HepG2 (cell line): ENCODE data around the gene RAD51C. TPM values are rescaled to one million over a fixed set of nuclear protein-coding genes. Genes with fewer than 3 reads are reported as not detected.

Source experiments
- ATAC-seq: fragments of 200-7000 bp; cut with Tn5 transposase; 3 replicates; pipeline ENCODE4 v1.9.1; 2020; ENCODE audit warnings: mild to moderate bottlenecking, moderate library complexity
- BruUV-seq: library from RNA; stranded (reverse); fragments of 400-500 nt; replicated peaks from 2 replicates; lab custom pipeline; 2021; lab: Mats Ljungman, UMichigan
- CTCF ChIA-PET: fragments of 300-600 bp; formaldehyde crosslinking; extraction: SDS; loops from one replicate; lab custom pipeline; 2021; ENCODE audit warnings: low total read pairs, inconsistent platforms, low intra/inter-chr PET ratio; lab: Yijun Ruan, JAX
- POLR2A ChIA-PET: fragments of 350-600 bp; sonication (Branson Sonifier 250); formaldehyde crosslinking; loops from one replicate; lab custom pipeline; 2020; ENCODE audit warnings: antibody characterized with exemption, inconsistent platforms; lab: Yijun Ruan, JAX
- DNase-seq: peaks from one replicate; pipeline ENCODE4 v3.0.0-alpha.2; 2015; ENCODE audit warnings: low spot score
- FAIRE-seq: peaks from 3 replicates; lab custom pipeline; 2011; peaks lifted over from hg19 to GRCh38; lab: Jason Lieb, UNC
- H2AFZ ChIP-seq: one replicate; pipeline ENCODE4 v1.6.1; 2011; ENCODE audit warnings: low read length, inconsistent platforms
- H3K27ac ChIP-seq: fragments of 300-600 bp; 3 replicates; pipeline ENCODE4 v1.8.0; 2011; ENCODE audit warnings: mixed run types, mild to moderate bottlenecking, mixed read lengths, low read length, inconsistent platforms; ENCODE audit not compliant: insufficient read depth; ENCODE audit errors: extremely low read length
- H3K27me3 ChIP-seq, 2 experiments: fragments of 200-600 bp in 1 of 2; 2 replicates in 1 of 2; 3 replicates in 1 of 2; pipeline versions ENCODE4 v1.6.0 to v1.8.0; 2011; ENCODE audit warnings: low read length in 2 of 2, mild to moderate bottlenecking in 2 of 2, moderate library complexity in 2 of 2, inconsistent platforms in 1 of 2; ENCODE audit not compliant: insufficient read depth in 2 of 2, control insufficient read depth in 1 of 2
- H3K36me3 ChIP-seq, 2 experiments: fragments of 200-600 bp in 1 of 2; replicated peaks in 1 of 2; 2 replicates in 1 of 2; 3 replicates in 1 of 2; pipeline versions ENCODE4 v1.5.1 to v1.8.0; 2011; ENCODE audit warnings: low read length in 2 of 2, inconsistent platforms in 1 of 2; ENCODE audit not compliant: insufficient read depth in 2 of 2, control insufficient read depth in 1 of 2
- H3K4me1 ChIP-seq: 2 replicates; pipeline ENCODE4 v1.5.1; 2012; ENCODE audit warnings: low read length, inconsistent platforms; ENCODE audit not compliant: insufficient read depth
- H3K4me2 ChIP-seq: 2 replicates; pipeline ENCODE4 v1.6.0; 2011; ENCODE audit warnings: low read depth, low read length, inconsistent platforms
- H3K4me3 ChIP-seq, 3 experiments: fragments of 200-600 bp in 1 of 3; sonication (generic), shearing (Covaris generic) in 1 of 3; replicated peaks in 1 of 3; 2 replicates each; pipeline ENCODE4 v1.5.1; 2011 to 2016; ENCODE audit warnings: low read length in 3 of 3, inconsistent platforms in 2 of 3, low read depth in 2 of 3, mild to moderate bottlenecking in 2 of 3, control low read depth in 1 of 3, mixed read lengths in 1 of 3; ENCODE audit not compliant: insufficient read depth in 1 of 3
- H3K79me2 ChIP-seq: one replicate; pipeline ENCODE4 v1.6.1; 2011; ENCODE audit warnings: low read length, inconsistent platforms; ENCODE audit not compliant: insufficient read depth
- H3K9ac ChIP-seq: 2 replicates; pipeline ENCODE4 v1.6.0; 2011; ENCODE audit warnings: mild to moderate bottlenecking, low read depth, low read length, inconsistent platforms; ENCODE audit not compliant: insufficient read depth
- H3K9me3 ChIP-seq: 2 replicates; pipeline ENCODE4 v1.5.1; 2012; ENCODE audit warnings: mild to moderate bottlenecking, low read length
- H4K20me1 ChIP-seq: 2 replicates; pipeline ENCODE4 v1.6.0; 2011; ENCODE audit warnings: inconsistent platforms, mild to moderate bottlenecking, low read length, moderate library complexity; ENCODE audit not compliant: insufficient read depth
- ATF5 ChIP-seq: sonication (generic); formaldehyde crosslinking; IDR thresholded peaks from 2 replicates; pipeline ENCODE4 v1.4.0; 2020; ENCODE audit warnings: mild to moderate bottlenecking, low read depth, missing genetic modification reagents
- FOXJ3 ChIP-seq: sonication (generic); formaldehyde crosslinking; IDR thresholded peaks from 2 replicates; pipeline ENCODE4 v1.4.0; 2020; ENCODE audit warnings: missing genetic modification reagents, mild to moderate bottlenecking, borderline replicate concordance
- HIVEP1 ChIP-seq: sonication (generic); formaldehyde crosslinking; IDR thresholded peaks from 2 replicates; pipeline ENCODE4 v1.4.0; 2020; ENCODE audit warnings: mild to moderate bottlenecking, missing genetic modification reagents
- NR2F1 ChIP-seq, 2 experiments: fragments of 450-650 bp in 1 of 2; formaldehyde crosslinking in 1 of 2; IDR thresholded peaks; 2 replicates each; pipeline versions ENCODE4 v1.5.0 to v1.6.1; 2016 to 2020; ENCODE audit warnings: mild to moderate bottlenecking in 1 of 2, missing compliant biosample characterization in 1 of 2, missing genetic modification reagents in 1 of 2, moderate library complexity in 1 of 2
- TP53 ChIP-seq: sonication (generic); formaldehyde crosslinking; conservative IDR thresholded peaks from 2 replicates; pipeline ENCODE4 v1.4.0; 2020; ENCODE audit warnings: missing genetic modification reagents
- ZEB1 ChIP-seq: IDR thresholded peaks from 2 replicates; pipeline ENCODE4 v1.6.1; 2012; ENCODE audit warnings: mild to moderate bottlenecking, low read depth, inconsistent platforms; ENCODE audit not compliant: insufficient replicate concordance
- ZNF224 ChIP-seq: sonication (generic); formaldehyde crosslinking; IDR thresholded peaks from 2 replicates; pipeline ENCODE4 v1.5.0; 2020; ENCODE audit warnings: mild to moderate bottlenecking, missing genetic modification reagents
- ZNF496 ChIP-seq: sonication (generic); formaldehyde crosslinking; IDR thresholded peaks from 2 replicates; pipeline ENCODE4 v1.8.1; 2023; ENCODE audit warnings: mild to moderate bottlenecking, moderate library complexity, missing genetic modification reagents; ENCODE audit not compliant: insufficient replicate concordance
- ZSCAN29 ChIP-seq: sonication (generic); formaldehyde crosslinking; conservative IDR thresholded peaks from 2 replicates; pipeline ENCODE4 v1.4.0; 2020; ENCODE audit warnings: mild to moderate bottlenecking, missing genetic modification reagents
- WGBS: methylation state at CpG from one replicate; pipeline ENCODE4 v1.1.6; 2017; ENCODE audit warnings: low lambda C conversion rate; 5-methylcytosine and 5-hydroxymethylcytosine counted together
- in situ Hi-C: cut with HindIII; loops from 2 replicates; pipeline ENCODE4 v1.10.0; 2017; ENCODE audit warnings: low pct_unique_long_range_greater_than_20kb; ENCODE audit not compliant: extremely low pct_ligation_motif_present
- intact Hi-C: fragments of 100-400 bp; cut with micrococcal nuclease; formaldehyde crosslinking; loops from one replicate; pipeline ENCODE4 v1.10.0; 2022; ENCODE audit not compliant: unreplicated experiment
- polyA plus RNA-seq, 8 experiments: library from polyadenylated mRNA; depleted of rRNA in 3 of 8; stranded (reverse) in 7 of 8; unstranded in 1 of 8; fragments of >200 nt; fragmentation: Illumina TruSeq in 4 of 8; extraction: Trizol in 4 of 8; gene quantifications; 2 replicates each; pipeline versions ENCODE4 v1.2.1 to v1.2.3, GENCODE V29; 2011 to 2016; ENCODE audit warnings: low read depth in 4 of 8, missing spikeins in 1 of 8, mixed read lengths in 1 of 8; ENCODE audit not compliant: insufficient read depth in 1 of 8
- total RNA-seq, 5 experiments: library from RNA; depleted of rRNA; stranded (reverse); fragments of >200 nt; fragmentation: Illumina TruSeq; extraction: Trizol; gene quantifications; 2 replicates each; pipeline ENCODE4 v1.2.3, GENCODE V29; 2016; ENCODE audit warnings: low read depth in 1 of 5

RAD51C gene
- total and polyA plus RNA-seq, 2 of the 13 experiments (the other 11 are each of a cell fraction or from before 2014, with no cell fraction given), result 38.5 to 106 TPM

GRCh38 chr17:58730937-58731336 is 38.5 kb downstream of the RAD51C start:
- no peak for ATAC-seq
- Histone ChIP-seq H3K4me1 (no peaks in the 10 kb centered on the region), H3K9me3 (no peaks in the 10 kb centered on the region), H2AFZ (no peak overlapping the region), H3K4me2 (no peak overlapping the region), H3K36me3 (no peaks in the 10 kb centered on the region), H3K27ac (no peak overlapping the region), H3K79me2 (no peaks in the 10 kb centered on the region), H3K27me3 (no peaks in the 10 kb centered on the region), H3K9ac (no peak overlapping the region), H4K20me1 (no peaks in the 10 kb centered on the region), H3K4me3 (no peak overlapping the region)
- in situ Hi-C loops, result no loop called here
- FAIRE-seq, result no peak
- no peak for TF ChIP-seq FOXJ3 (CRISPR knock-in tag)
- TF ChIP-seq ATF5 (CRISPR knock-in tag), result no peak
- TF ChIP-seq NR2F1 (CRISPR knock-in tag; IDR thresholded peaks at IDR 0.05), result no peak
- TF ChIP-seq ZSCAN29 (CRISPR knock-in tag), result no peak
- no peak for TF ChIP-seq ZNF224 (CRISPR knock-in tag)
- no peak for TF ChIP-seq HIVEP1
- no peak for TF ChIP-seq ZNF496
- no peak for TF ChIP-seq ZEB1
- intact Hi-C loops, result no loop called here
- POLR2A ChIA-PET, result no interaction called here
- no peak for DNase-seq
- BruUV-seq, result no TSS peak
- CTCF ChIA-PET, result no interaction called here

- FAIRE-seq (no peak), DNase-seq (no peak), ATAC-seq (no peak)
- no peak overlapping the region for H2AFZ ChIP-seq
- WGBS, result 96% methylated on average over 3 of the region's 3 CpGs
- no peaks in the 10 kb centered on the region for H3K79me2 ChIP-seq
- no peaks in the 10 kb centered on the region for H3K27me3 ChIP-seq
- H3K4me3 ChIP-seq, result no peak overlapping the region
- no peaks in the 10 kb centered on the region for H3K9me3 ChIP-seq
- H3K27ac ChIP-seq, result no peak overlapping the region
- no peak overlapping the region for H3K4me2 ChIP-seq
- H4K20me1 ChIP-seq, result no peaks in the 10 kb centered on the region
- intact Hi-C loops, result no loop called here
- in situ Hi-C loops, result no loop called here
- TF ChIP-seq TP53 (CRISPR knock-in tag), result no peak
- BruUV-seq, result no TSS peak
- no peak overlapping the region for H3K9ac ChIP-seq
- no peaks in the 10 kb centered on the region for H3K36me3 ChIP-seq
- ChIA-PET POLR2A (no interaction called here), CTCF (no interaction called here)
- H3K4me1 ChIP-seq, result no peaks in the 10 kb centered on the region
Observed at GRCh38 chr17:58734040-58734439, 41.6 kb downstream of the RAD51C start.
